Embryonic facial prominence (tissue), 1 donor: Measurements from ENCODE around the gene LLGL1.
A peak's percentile ranks its signal among the peaks of the same experiment; 100 is the strongest.

Experiments used
- DNase-seq: peaks from one replicate; pipeline ENCODE4 v3.0.0-alpha.2; 2016; ENCODE audit errors: extremely low spot score

The LLGL1 gene

DNA sequence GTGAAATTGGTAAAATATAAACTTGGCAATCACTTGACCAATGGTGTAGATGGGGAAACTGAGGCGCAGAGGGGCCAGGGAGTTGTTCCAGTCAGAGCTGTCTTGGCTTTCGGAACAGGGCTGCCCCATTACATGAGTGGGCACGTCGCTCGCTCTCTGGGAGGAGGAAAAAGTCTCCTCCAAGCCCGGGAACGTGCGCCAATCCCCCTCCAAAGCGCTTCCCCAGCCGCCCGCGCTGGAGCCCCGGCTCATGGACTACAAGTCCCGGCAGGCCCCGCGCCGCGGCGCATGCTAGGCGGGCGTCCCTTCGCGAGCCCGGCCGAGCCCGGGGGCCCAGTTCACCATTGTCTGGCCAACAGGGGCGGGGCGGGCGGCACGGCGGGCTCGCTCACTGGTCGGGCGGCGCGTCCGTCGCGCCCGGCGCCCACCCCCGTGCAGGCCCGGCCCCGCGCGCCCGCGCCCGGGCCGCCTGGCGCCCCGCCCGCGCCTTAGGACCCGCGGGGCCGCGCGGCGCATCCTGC, at the start of gene LLGL1:
Gene LLGL1 (plus strand): TSS at position 515 of the 521 bp plus-strand sequence. CDS start 48 bp downstream, outside the sequence.
- DNase-seq = peak; percentile 86

GRCh38 chr17:18176176-18176575, 49.3 kb upstream of the LLGL1 start:
- no peak for DNase-seq

DNA sequence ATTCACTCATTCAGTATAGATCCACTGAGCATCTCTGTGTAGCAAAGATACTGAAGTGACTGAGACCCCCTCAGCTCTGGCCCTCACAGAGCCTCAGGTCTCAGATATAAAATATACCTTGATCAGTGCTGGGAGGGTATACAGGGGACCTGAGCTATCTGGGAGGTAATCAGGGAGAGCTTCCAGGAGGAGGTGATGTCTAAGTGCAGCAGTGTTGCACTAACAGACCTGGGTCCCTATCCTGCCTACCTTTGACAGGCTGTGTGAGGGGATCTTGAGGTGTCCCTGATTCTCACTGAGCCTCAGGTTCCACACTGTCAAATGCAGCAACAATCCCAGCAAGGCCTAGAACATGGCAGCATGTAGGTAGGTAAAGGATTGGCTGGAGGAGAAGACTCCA, 48.3 kb upstream of the LLGL1 start:
- DNase-seq = no peak

GRCh38 chr17:18177722-18178121, 47.7 kb upstream of the LLGL1 start:
- DNase-seq = no peak

DNA sequence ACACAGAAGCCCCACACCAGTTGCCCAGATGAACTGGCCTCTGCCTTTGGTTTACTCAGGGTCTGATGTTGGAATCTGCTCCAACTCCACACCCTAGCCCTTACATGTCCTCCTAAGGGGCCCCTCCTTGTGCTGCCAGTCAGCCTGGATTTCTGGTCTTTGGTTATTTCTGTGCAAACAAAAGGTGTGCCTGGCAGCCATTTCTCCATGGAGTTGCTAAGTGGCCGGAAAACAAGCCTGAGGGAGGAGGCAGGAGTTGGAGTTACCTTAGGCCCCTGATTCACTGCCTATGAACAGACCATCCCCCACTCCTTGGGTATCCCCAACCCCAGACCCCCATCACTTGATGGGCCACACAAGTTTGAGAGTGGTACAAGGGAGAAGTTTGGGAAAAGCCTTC, 46.2 kb upstream of the LLGL1 start:
- DNase-seq = no peak

DNA sequence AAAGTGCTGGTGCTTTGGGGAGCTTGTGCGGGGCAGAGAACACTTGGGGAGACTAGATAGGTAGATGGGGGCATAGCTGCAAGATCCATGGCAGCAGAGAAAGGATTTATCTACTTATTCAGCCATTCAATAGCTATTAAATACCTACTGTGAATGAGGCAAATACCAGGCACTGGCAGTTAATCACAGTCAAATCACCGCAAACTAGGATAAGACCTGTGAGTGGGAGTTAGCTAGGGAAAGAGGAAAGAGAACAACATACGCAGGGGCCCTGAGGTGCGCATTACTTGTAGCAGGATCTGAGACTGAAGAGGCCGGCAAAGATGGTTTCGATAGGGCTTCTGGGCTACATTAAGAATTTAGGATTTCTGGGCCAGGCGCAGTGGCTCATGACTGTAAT, 45.6 kb upstream of the LLGL1 start:
- DNase-seq = no peak

DNA sequence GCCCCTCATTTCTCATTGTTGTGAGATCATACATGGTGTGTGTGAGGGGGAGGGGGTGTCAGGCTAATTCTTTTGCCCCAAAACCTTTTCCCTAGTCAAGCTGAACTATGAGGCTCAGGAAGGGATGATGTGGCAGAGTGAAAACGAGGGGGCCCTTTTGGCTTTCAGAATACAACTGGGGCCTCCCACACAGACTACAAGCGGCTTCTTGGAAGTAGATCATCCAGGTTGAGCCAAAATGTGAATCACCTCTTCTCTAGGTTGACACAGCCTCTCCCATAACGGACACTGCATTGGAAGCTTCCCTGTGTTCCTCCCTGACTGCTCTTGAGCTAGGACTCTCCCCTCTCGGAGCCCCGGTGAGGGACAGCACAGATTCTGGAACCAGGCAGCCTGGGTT, 44.1 kb upstream of the LLGL1 start:
- no peak for DNase-seq

- no peak for DNase-seq
These were observed 43.1 kb upstream of the LLGL1 start for GRCh38 chr17:18182110-18182977.

- DNase-seq = no peak
These were observed 42.5 kb upstream of the LLGL1 start for GRCh38 chr17:18182978-18183333.

DNA sequence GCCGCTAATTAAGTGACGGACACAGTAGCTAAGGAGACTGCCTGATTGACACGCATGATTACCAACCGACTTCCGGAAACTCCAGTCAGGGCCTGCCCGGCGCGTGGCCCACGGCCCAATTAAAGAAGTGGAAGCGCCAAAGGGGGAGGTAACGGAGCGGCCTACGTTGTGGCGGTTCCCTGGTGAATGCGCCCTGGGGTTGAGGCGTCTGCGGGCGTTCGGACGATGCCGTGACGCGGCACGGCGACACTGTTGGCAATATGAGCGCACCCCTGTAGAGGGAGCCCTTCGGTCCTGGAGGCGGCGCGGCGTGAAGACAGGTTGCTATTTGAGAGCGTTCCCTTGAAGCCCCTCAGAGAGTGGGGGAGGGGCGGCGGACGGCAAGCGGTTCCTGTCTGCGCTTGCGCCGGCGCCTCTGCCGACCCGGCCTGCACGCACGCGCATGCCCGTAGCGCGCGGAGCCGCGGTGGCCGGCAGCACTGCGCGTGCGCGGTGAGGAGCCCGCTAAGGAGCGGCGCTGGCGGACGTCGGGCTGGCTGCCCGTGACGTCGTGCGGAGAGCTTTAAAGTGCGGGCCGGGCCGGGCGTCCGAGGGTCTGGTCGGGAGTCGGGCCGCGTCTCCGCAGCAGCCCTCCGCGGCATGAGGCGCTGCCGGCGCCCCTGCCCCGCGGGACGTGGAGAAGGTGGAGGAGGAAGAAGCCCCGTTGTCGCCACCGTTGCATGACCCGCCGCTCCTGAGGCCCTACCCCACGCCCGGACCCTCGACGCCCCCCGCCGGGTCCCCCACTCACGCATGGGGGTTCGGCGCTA, 41.9 kb upstream of the LLGL1 start, which contains the start of gene ALKBH5:
Gene ALKBH5 (plus strand): TSS at position 495 of the 809 bp plus-strand sequence. CDS start 416 bp downstream, outside the sequence.
- DNase-seq = peak; percentile 97

GRCh38 chr17:18184143-18185031, 41.0 kb upstream of the LLGL1 start:
- DNase-seq = no peak

- DNase-seq = no peak
These were observed 40.0 kb upstream of the LLGL1 start for GRCh38 chr17:18185391-18185790.

DNA sequence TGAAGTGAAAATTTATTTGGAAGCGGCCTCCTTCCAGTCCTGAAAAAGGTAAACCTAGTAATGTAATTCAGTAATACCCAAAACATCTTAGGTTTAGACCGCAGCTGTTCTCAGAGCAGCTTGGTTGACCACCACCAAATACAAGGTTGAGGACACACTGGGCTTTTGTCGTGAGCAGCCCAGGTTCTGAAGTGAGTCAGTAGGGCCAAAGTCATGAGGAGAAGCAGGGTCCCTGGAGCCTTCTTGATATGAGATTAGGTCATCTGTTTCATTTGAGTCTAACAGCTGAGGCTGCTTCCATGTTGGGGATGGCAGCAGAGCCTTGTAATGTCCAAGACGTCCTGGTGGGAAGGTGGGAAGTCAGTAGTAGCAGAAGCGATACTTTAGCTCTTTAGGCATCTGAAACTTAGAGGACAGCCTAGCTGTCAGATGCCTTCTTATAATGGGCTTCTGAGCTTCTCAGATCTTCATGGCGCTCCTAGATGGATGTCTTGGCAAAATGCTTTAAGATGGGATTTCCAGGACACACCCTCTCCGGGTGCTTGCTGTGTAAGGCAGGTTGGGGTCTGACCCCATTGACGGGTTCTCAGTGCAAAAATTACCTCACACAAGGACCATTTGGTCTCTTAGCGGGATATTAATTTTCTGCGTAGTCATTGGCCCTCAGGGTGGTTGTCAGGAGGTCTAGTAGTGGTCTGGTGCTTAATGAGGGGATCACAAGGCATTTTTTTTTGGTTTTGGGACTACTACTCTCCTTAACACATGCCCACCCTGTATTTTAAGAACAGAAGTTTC, 39.4 kb upstream of the LLGL1 start:
- DNase-seq = no peak

GRCh38 chr17:18186627-18186982, 38.8 kb upstream of the LLGL1 start:
- DNase-seq = no peak

- DNase-seq = no peak
These were observed 38.2 kb upstream of the LLGL1 start for GRCh38 chr17:18187226-18187625.

DNA sequence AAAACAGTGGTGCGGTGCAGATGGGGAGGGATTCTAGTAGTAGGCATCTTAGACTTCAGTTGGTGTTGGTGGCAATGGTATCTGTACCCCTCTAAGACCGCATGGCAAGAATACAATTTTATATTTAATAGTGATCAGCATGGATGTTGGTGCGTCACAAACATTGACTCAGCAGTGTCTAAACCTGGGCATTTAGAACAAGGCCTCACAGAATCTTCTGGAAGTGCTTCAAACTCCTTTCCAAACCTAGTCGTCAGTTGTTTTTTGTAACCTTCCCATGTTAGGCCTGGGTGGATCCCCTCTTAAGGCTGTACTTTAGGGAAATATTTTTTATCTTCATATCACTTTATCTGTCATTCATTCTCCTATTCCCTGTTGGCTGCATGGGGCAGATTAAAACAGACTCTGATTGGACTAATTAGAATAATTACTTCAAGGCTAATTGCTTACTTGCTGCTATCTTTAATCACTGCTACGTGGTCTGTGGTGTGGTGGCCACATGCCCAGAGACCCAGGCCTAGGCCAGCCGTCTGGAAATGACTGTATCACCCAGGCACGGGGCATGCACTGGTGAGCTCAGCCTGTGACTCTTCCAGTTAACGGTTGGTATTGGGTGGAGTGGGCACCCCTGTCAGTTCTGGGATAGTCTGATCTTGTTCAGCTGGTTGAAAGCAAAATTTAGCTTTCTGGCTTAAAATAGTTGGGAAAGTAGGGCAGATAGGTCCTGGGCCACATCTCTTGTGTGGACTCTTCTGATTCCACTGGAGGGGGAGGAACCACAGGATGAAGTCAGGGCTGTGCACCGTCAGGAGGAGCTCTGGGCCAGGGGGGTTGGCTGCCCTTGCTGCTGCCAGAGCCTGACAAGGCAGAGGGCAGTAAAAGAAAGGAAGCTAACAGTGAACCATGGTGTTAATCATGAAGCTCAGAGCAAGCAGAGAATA, 37.3 kb upstream of the LLGL1 start:
- no peak for DNase-seq

- no peak for DNase-seq
These were observed 34.7 kb upstream of the LLGL1 start for GRCh38 chr17:18190628-18191235.

GRCh38 chr17:18191236-18191667, 34.2 kb upstream of the LLGL1 start:
- DNase-seq = no peak

GRCh38 chr17:18191967-18192366, 33.5 kb upstream of the LLGL1 start:
- no peak for DNase-seq
